Measurements from ENCODE around the gene FIGNL2.

FIGNL2 gene

DNA sequence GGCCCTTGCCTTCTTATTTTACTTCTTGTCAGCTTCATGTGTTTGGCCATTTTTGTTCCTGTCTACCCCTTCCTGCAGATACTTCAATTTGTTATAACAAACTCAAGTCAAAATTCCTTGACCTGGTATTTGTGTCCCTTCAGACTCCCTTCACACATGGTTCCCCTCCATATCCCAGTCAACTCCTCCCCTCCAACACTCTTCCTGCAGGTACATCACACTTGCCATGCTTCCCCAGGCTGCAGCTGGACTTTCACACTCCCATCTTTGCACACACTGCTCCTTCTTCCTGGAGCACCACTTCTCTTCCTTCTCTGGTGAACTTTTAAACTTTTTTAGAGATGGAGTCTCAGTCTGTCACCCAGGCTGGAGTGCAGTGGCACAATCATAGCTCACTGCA lies 18.9 kb upstream of the FIGNL2 start:
- H2AFZ ChIP-seq (ENCODE audit: low read length): no peak overlapping the region
- no peaks in the 10 kb centered on the region for H3K9me3 ChIP-seq (ENCODE audit: low read length)
- H3K36me3 ChIP-seq (ENCODE audit: insufficient read depth, low read length): no peaks in the 10 kb centered on the region
- H3K4me2 ChIP-seq (ENCODE audit: low read length): no peak overlapping the region
- no peaks in the 10 kb centered on the region for H3K79me2 ChIP-seq (ENCODE audit: insufficient read depth, low read length)
- H3K9me2 ChIP-seq (ENCODE audit: low read depth, low read length): no peaks in the 10 kb centered on the region
- H3K27ac ChIP-seq (ENCODE audit: low read depth, low read length, poor library complexity, severe bottlenecking): no peak overlapping the region
- no peak overlapping the region for H3K4me3 ChIP-seq (ENCODE audit: low read depth, low read length, poor library complexity, severe bottlenecking)
- H4K20me1 ChIP-seq (ENCODE audit: insufficient read depth, low read length): no peaks in the 10 kb centered on the region
- H3K4me1 ChIP-seq (ENCODE audit: insufficient read depth, low read length, severe bottlenecking): no peaks in the 10 kb centered on the region
- peaks cover 11% of the 10 kb centered on the region for H3K27me3 ChIP-seq (ENCODE audit: insufficient read depth, low read length)
- no peaks in the 10 kb centered on the region for H3F3A ChIP-seq (ENCODE audit: insufficient read depth, low read length)
- no peak overlapping the region for H3K9ac ChIP-seq (ENCODE audit: low read length)
- no peak for TF ChIP-seq EZH2 (IDR thresholded peaks at IDR 0.05; ENCODE audit: borderline replicate concordance, low read length)
- TF ChIP-seq, protein P1, sequence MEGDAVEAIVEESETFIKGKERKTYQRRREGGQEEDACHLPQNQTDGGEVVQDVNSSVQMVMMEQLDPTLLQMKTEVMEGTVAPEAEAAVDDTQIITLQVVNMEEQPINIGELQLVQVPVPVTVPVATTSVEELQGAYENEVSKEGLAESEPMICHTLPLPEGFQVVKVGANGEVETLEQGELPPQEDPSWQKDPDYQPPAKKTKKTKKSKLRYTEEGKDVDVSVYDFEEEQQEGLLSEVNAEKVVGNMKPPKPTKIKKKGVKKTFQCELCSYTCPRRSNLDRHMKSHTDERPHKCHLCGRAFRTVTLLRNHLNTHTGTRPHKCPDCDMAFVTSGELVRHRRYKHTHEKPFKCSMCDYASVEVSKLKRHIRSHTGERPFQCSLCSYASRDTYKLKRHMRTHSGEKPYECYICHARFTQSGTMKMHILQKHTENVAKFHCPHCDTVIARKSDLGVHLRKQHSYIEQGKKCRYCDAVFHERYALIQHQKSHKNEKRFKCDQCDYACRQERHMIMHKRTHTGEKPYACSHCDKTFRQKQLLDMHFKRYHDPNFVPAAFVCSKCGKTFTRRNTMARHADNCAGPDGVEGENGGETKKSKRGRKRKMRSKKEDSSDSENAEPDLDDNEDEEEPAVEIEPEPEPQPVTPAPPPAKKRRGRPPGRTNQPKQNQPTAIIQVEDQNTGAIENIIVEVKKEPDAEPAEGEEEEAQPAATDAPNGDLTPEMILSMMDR (IDR thresholded peaks at IDR 0.05; ENCODE audit: low read length): no peak

DNA sequence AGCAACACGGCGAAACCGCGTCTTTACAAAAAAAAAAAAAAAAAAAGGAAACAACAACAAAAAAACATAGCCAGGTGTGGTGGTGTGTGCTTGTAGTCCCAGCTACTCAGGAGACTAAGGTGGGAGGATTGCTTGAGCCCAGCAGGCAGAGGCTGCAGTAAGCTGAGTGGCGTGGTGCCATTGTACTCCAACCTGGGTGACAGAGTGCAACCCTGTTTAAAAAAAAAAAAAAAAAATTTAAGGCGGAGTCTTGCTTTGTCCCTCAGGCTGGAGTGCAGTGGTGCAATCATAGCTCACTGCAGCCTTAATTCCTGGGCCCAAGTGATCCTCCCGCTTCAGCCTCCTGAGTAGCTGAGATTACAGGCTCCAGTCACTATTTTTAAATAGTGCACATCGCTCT lies 18.2 kb upstream of the FIGNL2 start:
- peaks cover 7% of the 10 kb centered on the region for H3K27me3 ChIP-seq (ENCODE audit: insufficient read depth, low read length)
- H3K79me2 ChIP-seq (ENCODE audit: insufficient read depth, low read length): no peaks in the 10 kb centered on the region
- H2AFZ ChIP-seq (ENCODE audit: low read length): no peak overlapping the region
- H3K9ac ChIP-seq (ENCODE audit: low read length): no peak overlapping the region
- no peaks in the 10 kb centered on the region for H3K4me1 ChIP-seq (ENCODE audit: insufficient read depth, low read length, severe bottlenecking)
- no peak for TF ChIP-seq EZH2 (IDR thresholded peaks at IDR 0.05; ENCODE audit: borderline replicate concordance, low read length)
- TF ChIP-seq, protein P1 (IDR thresholded peaks at IDR 0.05; ENCODE audit: low read length): no peak
- H3K9me2 ChIP-seq (ENCODE audit: low read depth, low read length): no peaks in the 10 kb centered on the region
- H4K20me1 ChIP-seq (ENCODE audit: insufficient read depth, low read length): no peaks in the 10 kb centered on the region
- no peaks in the 10 kb centered on the region for H3K36me3 ChIP-seq (ENCODE audit: insufficient read depth, low read length)
- no peak overlapping the region for H3K4me3 ChIP-seq (ENCODE audit: low read depth, low read length, poor library complexity, severe bottlenecking)
- H3F3A ChIP-seq (ENCODE audit: insufficient read depth, low read length): no peaks in the 10 kb centered on the region
- H3K27ac ChIP-seq (ENCODE audit: low read depth, low read length, poor library complexity, severe bottlenecking): no peak overlapping the region
- no peaks in the 10 kb centered on the region for H3K9me3 ChIP-seq (ENCODE audit: low read length)
- H3K4me2 ChIP-seq (ENCODE audit: low read length): no peak overlapping the region

DNA sequence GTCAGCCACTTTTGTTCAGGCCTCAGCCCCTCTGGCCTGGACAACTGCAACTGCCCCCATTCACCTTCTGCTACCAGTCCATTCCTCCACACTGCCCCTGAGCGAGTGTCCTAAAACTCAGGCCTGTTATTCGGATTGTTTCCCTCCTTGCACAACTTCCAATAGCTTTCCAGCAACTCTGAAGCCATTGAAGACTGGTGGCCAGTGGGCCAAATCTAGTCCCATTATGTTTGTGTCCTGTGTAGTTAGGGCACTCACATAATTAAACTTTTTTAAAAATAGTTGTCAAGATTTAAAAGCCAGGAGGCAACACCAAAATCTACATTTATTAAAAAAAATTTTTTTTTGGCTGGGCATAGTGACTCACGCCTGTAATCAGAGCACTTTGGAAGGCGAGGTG lies 17.8 kb upstream of the FIGNL2 start:
- Histone ChIP-seq H3K27me3 (ENCODE audit: insufficient read depth, low read length) (peaks cover 3% of the 10 kb centered on the region; the same call in 1 of the 2 replicates), H3K4me3 (ENCODE audit: low read depth, low read length, poor library complexity, severe bottlenecking) (no peak overlapping the region), H3K27ac (ENCODE audit: low read depth, low read length, poor library complexity, severe bottlenecking) (no peak overlapping the region), H4K20me1 (ENCODE audit: insufficient read depth, low read length) (no peaks in the 10 kb centered on the region), H3K36me3 (ENCODE audit: insufficient read depth, low read length) (no peaks in the 10 kb centered on the region), H3K9me3 (ENCODE audit: low read length) (no peaks in the 10 kb centered on the region), H3F3A (ENCODE audit: insufficient read depth, low read length) (no peaks in the 10 kb centered on the region), H3K9me2 (ENCODE audit: low read depth, low read length) (no peaks in the 10 kb centered on the region), H3K9ac (ENCODE audit: low read length) (no peak overlapping the region), H2AFZ (ENCODE audit: low read length) (no peak overlapping the region), H3K79me2 (ENCODE audit: insufficient read depth, low read length) (no peaks in the 10 kb centered on the region), H3K4me1 (ENCODE audit: insufficient read depth, low read length, severe bottlenecking) (no peaks in the 10 kb centered on the region), H3K4me2 (ENCODE audit: low read length) (no peak overlapping the region)
- no peak for TF ChIP-seq EZH2 (IDR thresholded peaks at IDR 0.05; ENCODE audit: borderline replicate concordance, low read length)
- TF ChIP-seq, protein P1 (IDR thresholded peaks at IDR 0.05; ENCODE audit: low read length): no peak

Data from OCI-LY1 (cell line).